SK-N-SH treated with all-trans-retinoic acid at 6 μM for 48 hours (cell line): ENCODE measurements around the gene AMPD1.

Experiments used
- ATAC-seq: fragments of 200-7000 bp; cut with Tn5 transposase; 3 replicates; pipeline ENCODE4 v1.9.1; 2020; ENCODE audit warnings: mild to moderate bottlenecking, moderate library complexity
- ARNTL ChIP-seq: fragments of 450-650 bp; formaldehyde crosslinking; IDR thresholded peaks from 2 replicates; pipeline ENCODE4 v1.5.0; 2020; ENCODE audit warnings: low read depth, mild to moderate bottlenecking, moderate library complexity, borderline replicate concordance
- BACH2 ChIP-seq: fragments of 250-450 bp; sonication (Bioruptor Pico); IDR thresholded peaks from 2 replicates; pipeline ENCODE4 v1.9.0; 2021; ENCODE audit warnings: mild to moderate bottlenecking, borderline replicate concordance
- CREB5 ChIP-seq: fragments of 250-450 bp; sonication (Bioruptor Pico); IDR thresholded peaks from 2 replicates; pipeline ENCODE4 v1.5.1; 2020; ENCODE audit warnings: low read depth, mild to moderate bottlenecking, moderate library complexity
- CSDC2 ChIP-seq: fragments of 250-450 bp; sonication (Bioruptor Pico); IDR thresholded peaks from 2 replicates; pipeline ENCODE4 v1.5.0; 2020; ENCODE audit warnings: mild to moderate bottlenecking, moderate library complexity
- CSRNP3 ChIP-seq: fragments of 250-450 bp; sonication (Bioruptor Pico); IDR thresholded peaks from 2 replicates; pipeline ENCODE4 v1.5.1; 2021; ENCODE audit warnings: mild to moderate bottlenecking, moderate library complexity
- ESRRG ChIP-seq: fragments of 250-450 bp; sonication (Bioruptor Pico); IDR thresholded peaks from 2 replicates; pipeline ENCODE4 v1.6.1; 2021; ENCODE audit warnings: mild to moderate bottlenecking
- GLIS3 ChIP-seq: fragments of 250-450 bp; sonication (Bioruptor Pico); IDR thresholded peaks from 2 replicates; pipeline ENCODE4 v1.5.0; 2020; ENCODE audit warnings: mild to moderate bottlenecking, moderate library complexity
- ISL1 ChIP-seq: fragments of 250-450 bp; sonication (Bioruptor Pico); IDR thresholded peaks from 2 replicates; pipeline ENCODE4 v2.1.2; 2022; ENCODE audit warnings: mild to moderate bottlenecking, moderate library complexity
- OSR1 ChIP-seq: fragments of 250-450 bp; sonication (Bioruptor Pico); IDR thresholded peaks from 2 replicates; pipeline ENCODE4 v1.8.0; 2022; ENCODE audit warnings: moderate library complexity, mild to moderate bottlenecking, inconsistent platforms
- PPARA ChIP-seq: fragments of 250-450 bp; sonication (Bioruptor Pico); IDR thresholded peaks from 2 replicates; pipeline ENCODE4 v1.5.0; 2020; ENCODE audit warnings: mild to moderate bottlenecking, borderline replicate concordance
- RARB ChIP-seq: fragments of 250-450 bp; sonication (Bioruptor Pico); IDR thresholded peaks from 2 replicates; pipeline ENCODE4 v1.8.0; 2021; ENCODE audit warnings: mild to moderate bottlenecking, moderate library complexity
- SNAI2 ChIP-seq: fragments of 250-450 bp; sonication (Bioruptor Pico); IDR thresholded peaks from 2 replicates; pipeline ENCODE4 v1.5.0; 2020; ENCODE audit warnings: mild to moderate bottlenecking, moderate library complexity
- TCF4 ChIP-seq: fragments of 250-450 bp; sonication (Bioruptor Pico); IDR thresholded peaks from 2 replicates; pipeline ENCODE4 v1.8.0; 2021; ENCODE audit warnings: mild to moderate bottlenecking, moderate library complexity, borderline replicate concordance
- TOX ChIP-seq: fragments of 250-450 bp; sonication (Bioruptor Pico); IDR thresholded peaks from 2 replicates; pipeline ENCODE4 v1.8.0; 2021; ENCODE audit warnings: mild to moderate bottlenecking, moderate library complexity, borderline replicate concordance
- TSHZ2 ChIP-seq: fragments of 250-450 bp; sonication (Bioruptor Pico); IDR thresholded peaks from 2 replicates; pipeline ENCODE4 v1.5.0; 2020; ENCODE audit warnings: mild to moderate bottlenecking, moderate library complexity
- ZC3H10 ChIP-seq: fragments of 250-450 bp; sonication (Bioruptor Pico); IDR thresholded peaks from 2 replicates; pipeline ENCODE4 v1.5.1; 2021; ENCODE audit warnings: mild to moderate bottlenecking, moderate library complexity
- ZFP30 ChIP-seq: fragments of 450-650 bp; formaldehyde crosslinking; IDR thresholded peaks from 2 replicates; pipeline ENCODE4 v1.5.0; 2022; ENCODE audit warnings: mild to moderate bottlenecking, moderate library complexity
- ZNF565 ChIP-seq: fragments of 450-650 bp; formaldehyde crosslinking; conservative IDR thresholded peaks from 2 replicates; pipeline ENCODE4 v1.5.0; 2020; ENCODE audit warnings: low read depth, mild to moderate bottlenecking, moderate library complexity
- ZNF70 ChIP-seq: fragments of 450-650 bp; formaldehyde crosslinking; IDR thresholded peaks from 2 replicates; pipeline ENCODE4 v1.5.0; 2020; ENCODE audit warnings: mild to moderate bottlenecking, moderate library complexity
- ZNF8 ChIP-seq: fragments of 450-650 bp; formaldehyde crosslinking; IDR thresholded peaks from 2 replicates; pipeline ENCODE4 v1.5.0; 2020; ENCODE audit warnings: mild to moderate bottlenecking, moderate library complexity
- TF ChIP-seq, protein P1 (sequence below): fragments of 250-450 bp; sonication (Bioruptor Pico); IDR thresholded peaks from 2 replicates; pipeline ENCODE4 v1.8.0; 2021; ENCODE audit warnings: low read depth, mild to moderate bottlenecking, moderate library complexity, borderline replicate concordance
- TF ChIP-seq, protein P2 (sequence below): fragments of 250-450 bp; sonication (Bioruptor Pico); IDR thresholded peaks from 2 replicates; pipeline ENCODE4 v1.8.0; 2020; ENCODE audit warnings: mild to moderate bottlenecking, moderate library complexity, borderline replicate concordance

Gene AMPD1

GRCh38 chr1:114671011-114671938 is 24.1 kb downstream of the AMPD1 start:
- no peak for TF ChIP-seq RARB (CRISPR knock-in tag)
- TF ChIP-seq CSDC2: no peak
- TF ChIP-seq BACH2: no peak
- TF ChIP-seq ZFP30 (CRISPR knock-in tag): no peak
- no peak for TF ChIP-seq ARNTL (CRISPR knock-in tag)
- no peak for TF ChIP-seq ZNF70 (CRISPR knock-in tag)
- peak; percentile 34; the same call in 1 of the 3 replicates for ATAC-seq

DNA sequence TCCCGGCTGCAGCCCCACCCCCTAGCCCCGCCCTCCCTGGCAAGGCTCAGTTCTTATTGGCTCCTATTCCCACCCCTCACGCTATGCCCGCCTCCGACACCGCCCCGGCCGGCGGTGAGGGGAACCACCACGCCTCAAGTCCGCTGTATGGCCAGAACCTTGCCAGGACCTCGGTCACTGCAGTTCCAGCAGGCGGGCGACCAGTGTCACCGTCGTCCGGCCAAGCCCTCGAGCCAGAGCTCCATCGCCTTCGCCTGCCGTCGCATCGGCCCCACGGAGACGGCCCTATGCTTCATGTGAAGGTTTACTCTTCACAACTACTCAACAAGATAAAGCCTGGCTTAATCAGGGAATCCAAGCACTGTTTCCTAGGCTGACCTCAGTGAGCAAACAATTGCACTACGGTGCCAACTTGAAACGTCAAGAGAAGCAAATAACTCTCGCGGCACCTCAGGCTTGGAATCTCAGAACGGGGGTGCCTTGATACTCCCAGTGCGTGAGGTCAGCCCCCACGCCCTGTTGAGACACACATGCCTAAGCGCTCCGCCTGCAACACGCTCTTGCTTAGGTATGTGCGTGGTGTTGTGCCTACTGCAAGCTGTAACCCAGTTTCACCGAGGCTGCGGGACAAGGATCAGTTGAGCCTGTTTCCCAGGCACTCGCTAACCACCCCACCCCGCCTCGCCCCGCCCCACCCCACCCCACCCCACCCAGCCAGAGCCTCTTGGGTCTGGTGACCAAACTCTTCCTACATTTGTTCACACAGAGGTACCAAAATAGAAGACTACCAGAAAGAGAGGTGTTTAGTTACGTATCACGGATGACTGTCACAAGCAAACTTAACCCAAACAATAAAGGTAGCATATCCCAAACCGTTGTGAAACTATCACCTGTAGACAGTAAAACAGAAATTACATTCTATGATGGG is 25.0 kb downstream of the AMPD1 start:
- peak; percentile 99 for ATAC-seq
- TF ChIP-seq OSR1: no peak
- no peak for TF ChIP-seq GLIS3 (CRISPR knock-in tag)
- no peak for TF ChIP-seq ZNF70 (CRISPR knock-in tag)
- no peak for TF ChIP-seq ZC3H10 (CRISPR knock-in tag)
- TF ChIP-seq CSDC2: no peak
- TF ChIP-seq SNAI2 (CRISPR knock-in tag): no peak
- TF ChIP-seq PPARA: no peak
- TF ChIP-seq TCF4 (CRISPR knock-in tag): no peak
- no peak for TF ChIP-seq ZNF565 (CRISPR knock-in tag)
- no peak for TF ChIP-seq ESRRG (CRISPR knock-in tag)
- no peak for TF ChIP-seq RARB (CRISPR knock-in tag)
- TF ChIP-seq, protein P1, sequence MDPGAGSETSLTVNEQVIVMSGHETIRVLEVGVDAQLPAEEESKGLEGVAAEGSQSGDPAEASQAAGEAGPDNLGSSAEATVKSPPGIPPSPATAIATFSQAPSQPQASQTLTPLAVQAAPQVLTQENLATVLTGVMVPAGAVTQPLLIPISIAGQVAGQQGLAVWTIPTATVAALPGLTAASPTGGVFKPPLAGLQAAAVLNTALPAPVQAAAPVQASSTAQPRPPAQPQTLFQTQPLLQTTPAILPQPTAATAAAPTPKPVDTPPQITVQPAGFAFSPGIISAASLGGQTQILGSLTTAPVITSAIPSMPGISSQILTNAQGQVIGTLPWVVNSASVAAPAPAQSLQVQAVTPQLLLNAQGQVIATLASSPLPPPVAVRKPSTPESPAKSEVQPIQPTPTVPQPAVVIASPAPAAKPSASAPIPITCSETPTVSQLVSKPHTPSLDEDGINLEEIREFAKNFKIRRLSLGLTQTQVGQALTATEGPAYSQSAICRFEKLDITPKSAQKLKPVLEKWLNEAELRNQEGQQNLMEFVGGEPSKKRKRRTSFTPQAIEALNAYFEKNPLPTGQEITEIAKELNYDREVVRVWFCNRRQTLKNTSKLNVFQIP (CRISPR knock-in tag): no peak
- no peak for TF ChIP-seq TOX
- no peak for TF ChIP-seq ISL1 (CRISPR knock-in tag)
- TF ChIP-seq, protein P2, sequence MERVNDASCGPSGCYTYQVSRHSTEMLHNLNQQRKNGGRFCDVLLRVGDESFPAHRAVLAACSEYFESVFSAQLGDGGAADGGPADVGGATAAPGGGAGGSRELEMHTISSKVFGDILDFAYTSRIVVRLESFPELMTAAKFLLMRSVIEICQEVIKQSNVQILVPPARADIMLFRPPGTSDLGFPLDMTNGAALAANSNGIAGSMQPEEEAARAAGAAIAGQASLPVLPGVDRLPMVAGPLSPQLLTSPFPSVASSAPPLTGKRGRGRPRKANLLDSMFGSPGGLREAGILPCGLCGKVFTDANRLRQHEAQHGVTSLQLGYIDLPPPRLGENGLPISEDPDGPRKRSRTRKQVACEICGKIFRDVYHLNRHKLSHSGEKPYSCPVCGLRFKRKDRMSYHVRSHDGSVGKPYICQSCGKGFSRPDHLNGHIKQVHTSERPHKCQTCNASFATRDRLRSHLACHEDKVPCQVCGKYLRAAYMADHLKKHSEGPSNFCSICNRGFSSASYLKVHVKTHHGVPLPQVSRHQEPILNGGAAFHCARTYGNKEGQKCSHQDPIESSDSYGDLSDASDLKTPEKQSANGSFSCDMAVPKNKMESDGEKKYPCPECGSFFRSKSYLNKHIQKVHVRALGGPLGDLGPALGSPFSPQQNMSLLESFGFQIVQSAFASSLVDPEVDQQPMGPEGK (CRISPR knock-in tag): no peak
- no peak for TF ChIP-seq ARNTL (CRISPR knock-in tag)
- TF ChIP-seq TSHZ2 (CRISPR knock-in tag): no peak
- TF ChIP-seq CSRNP3: no peak
- no peak for TF ChIP-seq ZNF8
- TF ChIP-seq CREB5 (CRISPR knock-in tag): no peak
